Stimulated activated naive CD4-positive, alpha-beta T cell (primary cell): ENCODE measurements around the gene PRSS37.
"Not testable (repeated sequence)": the region's sequence is repeated elsewhere in the genome, so short reads cannot be mapped to it uniquely, and the experiment has no call there.

ENCODE experiments used
- DNase-seq, 6 experiments: peaks; one replicate each; lab custom pipeline; 2025; lab: John Stamatoyannopoulos, UW

Gene PRSS37

GRCh38 chr7:141841385-141841784 lies at the start of gene PRSS37:
PRSS37 (minus strand) TSS chr7:141841485; CDS start chr7:141841049, 436 bp downstream.
- no peak for DNase-seq

- no peak for DNase-seq
These were observed 48.0 kb upstream of the PRSS37 start for GRCh38 chr7:141889321-141889720.

- DNase-seq, result no peak
These were observed 43.4 kb upstream of the PRSS37 start for GRCh38 chr7:141884539-141885225.

GRCh38 chr7:141880960-141881359 lies 39.7 kb upstream of the PRSS37 start:
- DNase-seq, result no peak

GRCh38 chr7:141877365-141877764 lies 36.1 kb upstream of the PRSS37 start:
- DNase-seq, result no peak

- DNase-seq, result no peak
These were observed 35.1 kb upstream of the PRSS37 start for GRCh38 chr7:141876371-141876770.

GRCh38 chr7:141875453-141875852 lies 34.2 kb upstream of the PRSS37 start:
- DNase-seq, result no peak

GRCh38 chr7:141874787-141875186 lies 33.5 kb upstream of the PRSS37 start:
- no peak for DNase-seq

GRCh38 chr7:141872931-141873330 lies 31.6 kb upstream of the PRSS37 start:
- DNase-seq, result no peak

GRCh38 chr7:141866974-141867373 lies 25.7 kb upstream of the PRSS37 start:
- no peak for DNase-seq

GRCh38 chr7:141864765-141865447 lies 23.6 kb upstream of the PRSS37 start:
- DNase-seq, result no peak

GRCh38 chr7:141860207-141860606 lies 18.9 kb upstream of the PRSS37 start:
- DNase-seq, result no peak

- no peak for DNase-seq
These were observed 6.7 kb upstream of the PRSS37 start for GRCh38 chr7:141847996-141848395.

GRCh38 chr7:141844256-141844655 lies 3.0 kb upstream of the PRSS37 start:
- DNase-seq, result no peak

GRCh38 chr7:141842904-141843303 lies 1.6 kb upstream of the PRSS37 start:
- DNase-seq, result no peak

GRCh38 chr7:141840708-141841107 lies 577 bp downstream of the PRSS37 start:
- no peak for DNase-seq

GRCh38 chr7:141839256-141839655 lies 2.0 kb downstream of the PRSS37 start:
- DNase-seq, result no peak

- DNase-seq, result no peak
These were observed 2.7 kb downstream of the PRSS37 start for GRCh38 chr7:141838581-141838980.

- DNase-seq, result no peak
These were observed 3.6 kb downstream of the PRSS37 start for GRCh38 chr7:141837683-141838082.

GRCh38 chr7:141822432-141822831 lies 18.9 kb downstream of the PRSS37 start:
- DNase-seq, result not testable (repeated sequence)

GRCh38 chr7:141820067-141820466 lies 21.2 kb downstream of the PRSS37 start:
- no peak for DNase-seq

- DNase-seq, result no peak
These were observed 48.8 kb downstream of the PRSS37 start for GRCh38 chr7:141792526-141792925.

- no peak for DNase-seq
These were observed 51.4 kb downstream of the PRSS37 start, which contains the start of gene TAS2R5 for GRCh38 chr7:141789917-141790316. TAS2R5 (plus strand) TSS chr7:141790217; CDS start chr7:141790362, 145 bp downstream.

GRCh38 chr7:141788296-141788695 lies 53.0 kb downstream of the PRSS37 start:
- DNase-seq, result no peak
